ENCODE data around the gene APOL6. TPM values are rescaled to one million over a fixed set of nuclear protein-coding genes. Genes with fewer than 3 reads are reported as not detected.

APOL6 gene
- total RNA-seq (2.6 TPM), polyA plus RNA-seq (ENCODE audit: insufficient read depth in 1 of 8, insufficient read length in 8 of 8, low replicate concordance in 1 of 8) (1 to 10 TPM in 7 of 8 donors, under 1 TPM in 1; 0.86 to 2.4 (median 1.9) TPM)
- long read RNA-seq, donor 1 = 0 reads
- long read RNA-seq, donor 2 = 0 reads
- long read RNA-seq, donor 3 = 0 reads
- long read RNA-seq, donor 4 = 0 reads
- long read RNA-seq, donor 5 = 0 reads
- long read RNA-seq, donor 6 = 0 reads
- long read RNA-seq, donor 7 = 0 reads
- long read RNA-seq, donor 8 = 0 reads
- long read RNA-seq, donor 9 = 0 reads
- long read RNA-seq, donor 10 = 0 reads
- long read RNA-seq, donor 11, full-length matches to known transcripts = 1 of 1 reads
- long read RNA-seq, donor 11, partial matches to known transcripts = 0 of 1 reads
- long read RNA-seq, donor 11, other reads (novel, unspliced or antisense) = 0 of 1 reads

- H3K27me3 ChIP-seq (ENCODE audit: control insufficient read depth, insufficient read depth, low read length) = no peaks in the 10 kb centered on the region
- DNase-seq = peak; percentile 88
- 17% methylated on average over 9 of the region's 18 CpGs for whole genome bisulfite sequencing (ENCODE audit: insufficient coverage)
Measured at GRCh38 chr22:35648066-35649025, at the start of gene APOL6. Gene APOL6, plus strand, starts transcription at chr22:35648446. Its CDS starts 7,980 bp downstream, at chr22:35656426.

GRCh38 chr22:35599364-35599763 is 48.9 kb upstream of the APOL6 start:
- no peaks in the 10 kb centered on the region for H3K9me3 ChIP-seq (replicated peaks; ENCODE audit: control insufficient read depth, low read depth, low read length)
- H3K36me3 ChIP-seq (ENCODE audit: control insufficient read depth, insufficient read depth, low read length) = no peaks in the 10 kb centered on the region
- no peak overlapping the region for H3K27ac ChIP-seq (ENCODE audit: low read length)
- no peak overlapping the region for H3K4me3 ChIP-seq (ENCODE audit: low read length)
- peaks cover 16% of the 10 kb centered on the region for H3K4me1 ChIP-seq (ENCODE audit: control insufficient read depth, insufficient read depth, low read length)
- WGBS (ENCODE audit: insufficient coverage) = 69% methylated on average over 3 of the region's 4 CpGs
- H3K27me3 ChIP-seq (ENCODE audit: control insufficient read depth, insufficient read depth, low read length) = no peaks in the 10 kb centered on the region
- DNase-seq = no peak

More at GRCh38 chr22:35648066-35649025, at the start of gene APOL6:
- Histone ChIP-seq H3K4me1 (ENCODE audit: control insufficient read depth, insufficient read depth, low read length) (peaks cover 27% of the 10 kb centered on the region), H3K36me3 (ENCODE audit: control insufficient read depth, insufficient read depth, low read length) (no peaks in the 10 kb centered on the region), H3K9me3 (replicated peaks; ENCODE audit: control insufficient read depth, low read depth, low read length) (peaks cover 4% of the 10 kb centered on the region), H3K27ac (ENCODE audit: low read length) (peak within 1 kb of the TSS; percentile 88), H3K4me3 (ENCODE audit: low read length) (peak within 1 kb of the TSS; percentile 59)

- H3K9me3 ChIP-seq (replicated peaks; ENCODE audit: control insufficient read depth, low read depth, low read length) = no peaks in the 10 kb centered on the region
- DNase-seq = no peak
- H3K27me3 ChIP-seq (ENCODE audit: control insufficient read depth, insufficient read depth, low read length) = no peaks in the 10 kb centered on the region
- no peaks in the 10 kb centered on the region for H3K36me3 ChIP-seq (ENCODE audit: control insufficient read depth, insufficient read depth, low read length)
- H3K27ac ChIP-seq (ENCODE audit: low read length) = no peak overlapping the region
- H3K4me3 ChIP-seq (ENCODE audit: low read length) = no peak overlapping the region
- peaks cover 27% of the 10 kb centered on the region for H3K4me1 ChIP-seq (ENCODE audit: control insufficient read depth, insufficient read depth, low read length)
- WGBS (ENCODE audit: insufficient coverage) = 76% methylated on average over 11 of the region's 12 CpGs
Measured at GRCh38 chr22:35600476-35600875, 47.8 kb upstream of the APOL6 start.

- Histone ChIP-seq H3K36me3 (ENCODE audit: control insufficient read depth, insufficient read depth, low read length) (no peaks in the 10 kb centered on the region), H3K27me3 (ENCODE audit: control insufficient read depth, insufficient read depth, low read length) (no peaks in the 10 kb centered on the region), H3K4me1 (ENCODE audit: control insufficient read depth, insufficient read depth, low read length) (peaks cover 33% of the 10 kb centered on the region), H3K27ac (ENCODE audit: low read length) (no peak overlapping the region), H3K9me3 (replicated peaks; ENCODE audit: control insufficient read depth, low read depth, low read length) (no peaks in the 10 kb centered on the region), H3K4me3 (ENCODE audit: low read length) (no peak overlapping the region)
- WGBS (ENCODE audit: insufficient coverage) = 97% methylated on average over 5 of the region's 5 CpGs
- DNase-seq = no peak
Measured at GRCh38 chr22:35601013-35601580, 47.1 kb upstream of the APOL6 start.

GRCh38 chr22:35601743-35602615 is 46.3 kb upstream of the APOL6 start:
- H3K27me3 ChIP-seq (ENCODE audit: control insufficient read depth, insufficient read depth, low read length) = no peaks in the 10 kb centered on the region
- no peak overlapping the region for H3K27ac ChIP-seq (ENCODE audit: low read length)
- H3K4me3 ChIP-seq (ENCODE audit: low read length) = no peak overlapping the region
- WGBS (ENCODE audit: insufficient coverage) = 49% methylated on average over 7 of the region's 9 CpGs
- no peak for DNase-seq
- no peaks in the 10 kb centered on the region for H3K36me3 ChIP-seq (ENCODE audit: control insufficient read depth, insufficient read depth, low read length)
- H3K9me3 ChIP-seq (replicated peaks; ENCODE audit: control insufficient read depth, low read depth, low read length) = no peaks in the 10 kb centered on the region
- H3K4me1 ChIP-seq (ENCODE audit: control insufficient read depth, insufficient read depth, low read length) = peaks cover 39% of the 10 kb centered on the region

- H3K27ac ChIP-seq (ENCODE audit: low read length) = no peak overlapping the region
- no peak overlapping the region for H3K4me3 ChIP-seq (ENCODE audit: low read length)
- 57% methylated on average over 1 of the region's 9 CpGs for WGBS (ENCODE audit: insufficient coverage)
- no peaks in the 10 kb centered on the region for H3K36me3 ChIP-seq (ENCODE audit: control insufficient read depth, insufficient read depth, low read length)
- DNase-seq = no peak
- H3K27me3 ChIP-seq (ENCODE audit: control insufficient read depth, insufficient read depth, low read length) = no peaks in the 10 kb centered on the region
- H3K9me3 ChIP-seq (replicated peaks; ENCODE audit: control insufficient read depth, low read depth, low read length) = peaks cover 1% of the 10 kb centered on the region
- H3K4me1 ChIP-seq (ENCODE audit: control insufficient read depth, insufficient read depth, low read length) = peaks cover 46% of the 10 kb centered on the region
Measured at GRCh38 chr22:35604621-35605368, 43.5 kb upstream of the APOL6 start.

- 40% methylated on average over 1 of the region's 2 CpGs for WGBS (ENCODE audit: insufficient coverage)
- H3K9me3 ChIP-seq (replicated peaks; ENCODE audit: control insufficient read depth, low read depth, low read length) = peaks cover 2% of the 10 kb centered on the region
- H3K4me3 ChIP-seq (ENCODE audit: low read length) = no peak overlapping the region
- peak overlapping the region; percentile 79 for H3K27ac ChIP-seq (ENCODE audit: low read length)
- H3K27me3 ChIP-seq (ENCODE audit: control insufficient read depth, insufficient read depth, low read length) = no peaks in the 10 kb centered on the region
- peaks cover 46% of the 10 kb centered on the region for H3K4me1 ChIP-seq (ENCODE audit: control insufficient read depth, insufficient read depth, low read length)
- no peak for DNase-seq
- no peaks in the 10 kb centered on the region for H3K36me3 ChIP-seq (ENCODE audit: control insufficient read depth, insufficient read depth, low read length)
Measured at GRCh38 chr22:35605369-35605680, 42.9 kb upstream of the APOL6 start.

GRCh38 chr22:35605851-35606481 is 42.3 kb upstream of the APOL6 start:
- H3K4me3 ChIP-seq (ENCODE audit: low read length) = no peak overlapping the region
- H3K27ac ChIP-seq (ENCODE audit: low read length) = peak overlapping the region; percentile 79
- peak; percentile 61 for DNase-seq
- H3K36me3 ChIP-seq (ENCODE audit: control insufficient read depth, insufficient read depth, low read length) = peaks cover under 1% of the 10 kb centered on the region
- 59% methylated on average over 11 of the region's 13 CpGs for WGBS (ENCODE audit: insufficient coverage)
- no peaks in the 10 kb centered on the region for H3K27me3 ChIP-seq (ENCODE audit: control insufficient read depth, insufficient read depth, low read length)
- H3K9me3 ChIP-seq (replicated peaks; ENCODE audit: control insufficient read depth, low read depth, low read length) = peaks cover 2% of the 10 kb centered on the region
- H3K4me1 ChIP-seq (ENCODE audit: control insufficient read depth, insufficient read depth, low read length) = peaks cover 46% of the 10 kb centered on the region

Measured in muscle of leg (tissue), 16 donors.